ENCODE measurements around the gene DENND1B. TPM values are rescaled to one million over a fixed set of nuclear protein-coding genes. Genes with fewer than 3 reads are reported as not detected.

DENND1B gene
- polyA plus RNA-seq, 1 experiment: 5.2 TPM

GRCh38 chr1:197731449-197731848 lies 43.8 kb downstream of the DENND1B start:
- POLR2A ChIA-PET: no interaction called here
- H3K36me3 ChIP-seq (ENCODE audit: control insufficient read depth, insufficient read depth, low read length): no peaks in the 10 kb centered on the region
- no peaks in the 10 kb centered on the region for H3K27me3 ChIP-seq (ENCODE audit: control insufficient read depth, insufficient read depth, low read length)
- TF ChIP-seq, protein P1, sequence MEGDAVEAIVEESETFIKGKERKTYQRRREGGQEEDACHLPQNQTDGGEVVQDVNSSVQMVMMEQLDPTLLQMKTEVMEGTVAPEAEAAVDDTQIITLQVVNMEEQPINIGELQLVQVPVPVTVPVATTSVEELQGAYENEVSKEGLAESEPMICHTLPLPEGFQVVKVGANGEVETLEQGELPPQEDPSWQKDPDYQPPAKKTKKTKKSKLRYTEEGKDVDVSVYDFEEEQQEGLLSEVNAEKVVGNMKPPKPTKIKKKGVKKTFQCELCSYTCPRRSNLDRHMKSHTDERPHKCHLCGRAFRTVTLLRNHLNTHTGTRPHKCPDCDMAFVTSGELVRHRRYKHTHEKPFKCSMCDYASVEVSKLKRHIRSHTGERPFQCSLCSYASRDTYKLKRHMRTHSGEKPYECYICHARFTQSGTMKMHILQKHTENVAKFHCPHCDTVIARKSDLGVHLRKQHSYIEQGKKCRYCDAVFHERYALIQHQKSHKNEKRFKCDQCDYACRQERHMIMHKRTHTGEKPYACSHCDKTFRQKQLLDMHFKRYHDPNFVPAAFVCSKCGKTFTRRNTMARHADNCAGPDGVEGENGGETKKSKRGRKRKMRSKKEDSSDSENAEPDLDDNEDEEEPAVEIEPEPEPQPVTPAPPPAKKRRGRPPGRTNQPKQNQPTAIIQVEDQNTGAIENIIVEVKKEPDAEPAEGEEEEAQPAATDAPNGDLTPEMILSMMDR (IDR thresholded peaks at IDR 0.05; ENCODE audit: insufficient read depth, low read depth, low read length): no peak
- H3K4me3 ChIP-seq (ENCODE audit: low read depth, low read length): no peak overlapping the region
- DNase-seq (ENCODE audit: low read depth): no peak
- CTCF ChIA-PET: interaction anchor here (0.5 kb wide), 1 partner anchor 38 kb away, joined by 4 read pairs; no protein-coding TSS in a partner anchor

- no peaks in the 10 kb centered on the region for H3K36me3 ChIP-seq (ENCODE audit: control insufficient read depth, insufficient read depth, low read length)
- CTCF ChIA-PET: no interaction called here
- POLR2A ChIA-PET: no interaction called here
- TF ChIP-seq, protein P1 (IDR thresholded peaks at IDR 0.05; ENCODE audit: insufficient read depth, low read depth, low read length): no peak
- DNase-seq (ENCODE audit: low read depth): no peak
- H3K27me3 ChIP-seq (ENCODE audit: control insufficient read depth, insufficient read depth, low read length): no peaks in the 10 kb centered on the region
- H3K4me3 ChIP-seq (ENCODE audit: low read depth, low read length): no peak overlapping the region
These were observed 49.3 kb downstream of the DENND1B start for GRCh38 chr1:197725976-197726375.

GRCh38 chr1:197725044-197725443 lies 50.2 kb downstream of the DENND1B start:
- CTCF ChIA-PET: no interaction called here
- DNase-seq (ENCODE audit: low read depth): no peak
- TF ChIP-seq, protein P1 (IDR thresholded peaks at IDR 0.05; ENCODE audit: insufficient read depth, low read depth, low read length): no peak

GRCh38 chr1:197715806-197716205 lies 59.5 kb downstream of the DENND1B start:
- Histone ChIP-seq H3K27me3 (ENCODE audit: control insufficient read depth, insufficient read depth, low read length) (no peaks in the 10 kb centered on the region), H3K36me3 (ENCODE audit: control insufficient read depth, insufficient read depth, low read length) (no peaks in the 10 kb centered on the region), H3K4me3 (ENCODE audit: low read depth, low read length) (no peak overlapping the region)
- TF ChIP-seq, protein P1 (IDR thresholded peaks at IDR 0.05; ENCODE audit: insufficient read depth, low read depth, low read length): no peak
- ChIA-PET POLR2A (no interaction called here), CTCF (no interaction called here)
- no peak for DNase-seq (ENCODE audit: low read depth)

More at GRCh38 chr1:197725044-197725443, 50.2 kb downstream of the DENND1B start:
- Histone ChIP-seq H3K27me3 (ENCODE audit: control insufficient read depth, insufficient read depth, low read length) (no peaks in the 10 kb centered on the region), H3K4me3 (ENCODE audit: low read depth, low read length) (no peak overlapping the region), H3K36me3 (ENCODE audit: control insufficient read depth, insufficient read depth, low read length) (no peaks in the 10 kb centered on the region)
- POLR2A ChIA-PET: no interaction called here

GRCh38 chr1:197706601-197707000 lies 68.7 kb downstream of the DENND1B start:
- CTCF ChIA-PET: no interaction called here
- Histone ChIP-seq H3K27me3 (ENCODE audit: control insufficient read depth, insufficient read depth, low read length) (no peaks in the 10 kb centered on the region), H3K4me3 (ENCODE audit: low read depth, low read length) (no peak overlapping the region), H3K36me3 (ENCODE audit: control insufficient read depth, insufficient read depth, low read length) (no peaks in the 10 kb centered on the region)
- POLR2A ChIA-PET: no interaction called here
- TF ChIP-seq, protein P1 (IDR thresholded peaks at IDR 0.05; ENCODE audit: insufficient read depth, low read depth, low read length): no peak
- DNase-seq (ENCODE audit: low read depth): no peak

Data from BJ (cell line).